ENCODE measurements around the gene PDK2.

Gene PDK2

DNA sequence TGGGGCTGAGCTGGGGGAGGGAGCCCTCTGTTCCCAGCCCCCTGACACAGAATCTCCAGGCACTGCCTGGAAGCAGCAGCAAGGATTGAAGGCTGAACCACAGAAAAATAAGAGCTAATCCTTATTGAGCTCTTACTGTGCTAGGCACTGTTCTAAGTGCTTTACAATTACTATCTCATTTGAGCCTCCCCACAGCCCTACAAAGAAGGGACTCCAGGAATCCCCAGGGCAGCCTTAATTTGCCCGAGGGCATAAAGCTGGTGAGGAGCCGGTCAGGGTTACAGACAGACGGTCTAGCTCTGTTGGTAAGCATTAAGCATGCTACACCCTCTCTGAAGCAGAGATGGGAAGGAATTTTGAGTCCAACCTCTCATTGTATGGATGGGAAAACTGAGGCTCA lies 27.8 kb downstream of the PDK2 start:
- TF ChIP-seq, protein P1, sequence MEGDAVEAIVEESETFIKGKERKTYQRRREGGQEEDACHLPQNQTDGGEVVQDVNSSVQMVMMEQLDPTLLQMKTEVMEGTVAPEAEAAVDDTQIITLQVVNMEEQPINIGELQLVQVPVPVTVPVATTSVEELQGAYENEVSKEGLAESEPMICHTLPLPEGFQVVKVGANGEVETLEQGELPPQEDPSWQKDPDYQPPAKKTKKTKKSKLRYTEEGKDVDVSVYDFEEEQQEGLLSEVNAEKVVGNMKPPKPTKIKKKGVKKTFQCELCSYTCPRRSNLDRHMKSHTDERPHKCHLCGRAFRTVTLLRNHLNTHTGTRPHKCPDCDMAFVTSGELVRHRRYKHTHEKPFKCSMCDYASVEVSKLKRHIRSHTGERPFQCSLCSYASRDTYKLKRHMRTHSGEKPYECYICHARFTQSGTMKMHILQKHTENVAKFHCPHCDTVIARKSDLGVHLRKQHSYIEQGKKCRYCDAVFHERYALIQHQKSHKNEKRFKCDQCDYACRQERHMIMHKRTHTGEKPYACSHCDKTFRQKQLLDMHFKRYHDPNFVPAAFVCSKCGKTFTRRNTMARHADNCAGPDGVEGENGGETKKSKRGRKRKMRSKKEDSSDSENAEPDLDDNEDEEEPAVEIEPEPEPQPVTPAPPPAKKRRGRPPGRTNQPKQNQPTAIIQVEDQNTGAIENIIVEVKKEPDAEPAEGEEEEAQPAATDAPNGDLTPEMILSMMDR (IDR thresholded peaks at IDR 0.05; ENCODE audit: unreplicated experiment in 3 of 3): no peak
- Mint-ChIP-seq H3K4me1 (peaks cover 14% of the 10 kb centered on the region), H3K27ac (peak overlapping the region in 1 of 3 experiments; percentile 96), H3K27me3 (ENCODE audit: low read depth) (peaks cover 9% of the 10 kb centered on the region), H3K9me3 (no peaks in the 10 kb centered on the region), H3K36me3 (ENCODE audit: low read depth) (peaks cover 26% of the 10 kb centered on the region), H3K4me3 (no peak overlapping the region)

- Mint-ChIP-seq H3K27me3 (ENCODE audit: low read depth) (peaks cover 7% of the 10 kb centered on the region), H3K4me3 (peak overlapping the region in 1 of 3 experiments; percentile 33), H3K27ac (peak overlapping the region; percentile 83 to 96 (median 92)), H3K36me3 (ENCODE audit: low read depth) (peaks cover 27% of the 10 kb centered on the region), H3K9me3 (no peaks in the 10 kb centered on the region), H3K4me1 (peaks cover 20% of the 10 kb centered on the region)
- TF ChIP-seq, protein P1 (IDR thresholded peaks at IDR 0.05; ENCODE audit: unreplicated experiment in 3 of 3): no peak
Measured at GRCh38 chr17:50123649-50124349, 28.6 kb downstream of the PDK2 start.

DNA sequence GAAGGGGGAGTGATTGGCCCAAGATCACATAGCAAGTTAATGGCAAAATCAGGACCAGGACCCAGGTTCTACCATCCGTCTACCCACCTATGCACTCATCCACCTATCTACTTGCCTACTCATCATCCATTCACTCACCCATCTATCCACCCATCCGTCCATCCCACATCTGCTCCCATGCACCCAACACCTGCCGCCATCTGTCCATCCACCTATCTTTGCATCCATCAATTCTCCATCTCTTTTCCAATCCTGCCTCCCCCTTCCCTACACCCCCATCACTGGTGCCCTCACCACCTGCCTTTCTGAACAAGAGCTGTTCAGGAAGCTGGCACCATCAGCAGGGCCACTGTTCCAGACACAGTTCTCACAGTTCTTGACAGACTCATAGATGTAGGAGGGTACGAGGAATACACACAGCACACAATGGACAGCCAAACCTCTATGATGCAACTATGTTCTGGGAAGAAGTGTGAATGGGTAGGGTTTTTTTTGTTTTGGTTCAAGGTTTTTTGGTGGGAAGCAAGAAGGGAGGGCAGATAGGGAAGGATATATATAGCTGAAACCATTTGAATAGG lies 30.4 kb downstream of the PDK2 start:
- peak overlapping the region in 2 of 3 experiments; percentile 25 to 47 for H3K27ac Mint-ChIP-seq
- H3K9me3 Mint-ChIP-seq: no peaks in the 10 kb centered on the region
- H3K4me1 Mint-ChIP-seq: peaks cover 22% of the 10 kb centered on the region
- peaks cover 5% of the 10 kb centered on the region for H3K27me3 Mint-ChIP-seq (ENCODE audit: low read depth)
- TF ChIP-seq, protein P1 (IDR thresholded peaks at IDR 0.05; ENCODE audit: unreplicated experiment in 3 of 3): no peak
- peaks cover 19% of the 10 kb centered on the region for H3K36me3 Mint-ChIP-seq (ENCODE audit: low read depth)
- H3K4me3 Mint-ChIP-seq: peak overlapping the region; percentile 1 to 17 (median 10)

- H3K36me3 Mint-ChIP-seq (ENCODE audit: low read depth): peaks cover 9% of the 10 kb centered on the region
- H3K4me3 Mint-ChIP-seq: peak overlapping the region; percentile 98 to 100 (median 99)
- peaks cover 13% of the 10 kb centered on the region for H3K27me3 Mint-ChIP-seq (ENCODE audit: low read depth)
- H3K27ac Mint-ChIP-seq: peak overlapping the region; percentile 73 to 99 (median 95)
- no peaks in the 10 kb centered on the region for H3K9me3 Mint-ChIP-seq
- TF ChIP-seq, protein P1 (IDR thresholded peaks at IDR 0.05; ENCODE audit: unreplicated experiment in 3 of 3): no peak
- H3K4me1 Mint-ChIP-seq: peaks cover 33% of the 10 kb centered on the region
Measured at GRCh38 chr17:50127697-50128361, 32.7 kb downstream of the PDK2 start.

GRCh38 chr17:50128441-50129352 lies 33.5 kb downstream of the PDK2 start:
- Mint-ChIP-seq H3K27ac (peak overlapping the region; percentile 95 to 99 (median 98)), H3K36me3 (ENCODE audit: low read depth) (peaks cover 9% of the 10 kb centered on the region), H3K9me3 (no peaks in the 10 kb centered on the region), H3K4me1 (peaks cover 28% of the 10 kb centered on the region), H3K27me3 (ENCODE audit: low read depth) (peaks cover 13% of the 10 kb centered on the region), H3K4me3 (peak overlapping the region; percentile 98 to 100 (median 99))
- TF ChIP-seq, protein P1 (IDR thresholded peaks at IDR 0.05; ENCODE audit: unreplicated experiment in 3 of 3): no peak
